MV-4-11 (cell line): ENCODE measurements around the gene PEX16.

Experiments used
- DNase-seq: peaks from one replicate; lab custom pipeline; 2025; lab: John Stamatoyannopoulos, UW

The PEX16 gene

GRCh38 chr11:45876401-45876800, 41.3 kb downstream of the PEX16 start:
- DNase-seq, result no peak

DNA sequence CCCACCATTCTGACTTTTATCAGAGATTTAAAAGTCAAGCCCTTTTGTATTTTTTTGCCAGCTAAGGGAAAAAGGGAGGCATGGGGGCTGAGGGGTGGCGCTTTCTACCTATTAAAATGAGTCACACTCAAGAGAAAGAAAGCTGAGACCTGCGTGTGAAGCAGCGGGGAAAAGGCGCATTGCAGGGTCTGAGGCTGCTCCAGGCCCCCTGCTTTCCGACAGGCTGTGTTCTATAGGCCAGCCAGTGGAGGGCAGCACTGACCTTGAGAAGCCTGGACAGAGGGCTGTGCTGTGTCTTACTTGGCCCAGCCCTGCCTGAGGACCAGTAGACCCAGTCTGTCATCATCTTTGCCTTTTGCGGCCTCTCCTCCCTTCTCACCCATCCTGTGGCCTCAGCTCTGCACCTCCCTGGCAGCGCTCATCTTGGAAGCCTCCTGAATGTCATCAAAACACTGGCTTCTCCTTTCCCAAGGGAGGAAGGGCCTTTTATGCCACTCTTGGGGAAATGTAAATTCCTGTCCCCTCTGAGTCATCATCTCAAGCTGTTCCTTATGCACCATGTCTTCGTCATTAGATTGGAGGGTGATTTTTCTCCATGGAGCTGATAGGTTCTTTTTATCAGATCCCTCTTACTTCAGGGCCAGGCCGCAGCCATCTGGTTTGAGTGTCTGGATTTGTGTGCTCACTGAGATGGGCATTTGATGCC, 44.9 kb downstream of the PEX16 start:
- peak; percentile 48 for DNase-seq

- no peak for DNase-seq
Measured at GRCh38 chr11:45871638-45872037, 46.0 kb downstream of the PEX16 start.

- no peak for DNase-seq
Measured at GRCh38 chr11:45870706-45871105, 47.0 kb downstream of the PEX16 start.

DNA sequence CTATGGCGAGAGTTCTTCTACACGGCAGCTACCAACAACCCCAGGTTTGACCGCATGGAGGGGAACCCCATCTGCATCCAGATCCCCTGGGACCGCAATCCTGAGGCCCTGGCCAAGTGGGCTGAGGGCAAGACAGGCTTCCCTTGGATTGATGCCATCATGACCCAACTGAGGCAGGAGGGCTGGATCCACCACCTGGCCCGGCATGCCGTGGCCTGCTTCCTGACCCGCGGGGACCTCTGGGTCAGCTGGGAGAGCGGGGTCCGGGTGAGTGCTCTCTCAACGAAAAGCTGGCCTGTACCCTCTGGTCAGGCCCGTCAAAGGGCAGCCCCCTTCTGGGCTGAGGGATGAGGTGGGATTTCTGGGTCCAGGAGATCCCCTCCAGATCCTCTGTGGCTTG, 48.1 kb downstream of the PEX16 start:
- no peak for DNase-seq

- DNase-seq, result no peak
Measured at GRCh38 chr11:45864041-45864440, 53.6 kb downstream of the PEX16 start.

DNA sequence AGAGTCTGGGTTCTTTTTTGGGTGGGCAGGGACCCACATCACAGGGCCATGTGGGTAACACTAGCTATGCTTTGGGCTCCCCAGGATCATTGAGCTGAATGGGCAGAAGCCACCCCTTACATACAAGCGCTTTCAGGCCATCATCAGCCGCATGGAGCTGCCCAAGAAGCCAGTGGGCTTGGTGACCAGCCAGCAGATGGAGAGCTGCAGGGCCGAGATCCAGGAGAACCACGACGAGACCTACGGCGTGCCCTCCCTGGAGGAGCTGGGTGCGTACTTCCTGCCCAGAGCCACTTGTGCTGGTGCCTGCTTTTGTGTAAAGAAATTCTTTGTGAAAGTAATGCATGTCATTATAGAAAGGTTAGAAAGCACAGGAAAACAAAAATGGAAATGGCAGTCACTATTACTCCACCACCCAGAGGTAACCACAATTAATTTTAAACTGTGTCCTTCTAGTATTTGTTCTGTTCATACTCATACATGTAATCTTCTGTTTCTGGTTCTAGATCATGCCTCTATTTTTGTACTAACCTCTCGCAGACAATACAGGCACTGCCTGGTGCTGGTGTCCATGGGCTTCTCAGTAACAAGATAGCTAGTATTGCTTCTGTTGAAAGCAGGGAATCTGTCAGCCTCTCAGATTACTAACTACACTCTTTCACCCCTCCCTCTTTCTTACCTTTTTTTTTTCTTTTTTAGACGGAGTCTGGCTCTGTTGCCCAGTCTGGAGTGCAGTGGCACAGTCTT, 56.7 kb downstream of the PEX16 start:
- no peak for DNase-seq

DNA sequence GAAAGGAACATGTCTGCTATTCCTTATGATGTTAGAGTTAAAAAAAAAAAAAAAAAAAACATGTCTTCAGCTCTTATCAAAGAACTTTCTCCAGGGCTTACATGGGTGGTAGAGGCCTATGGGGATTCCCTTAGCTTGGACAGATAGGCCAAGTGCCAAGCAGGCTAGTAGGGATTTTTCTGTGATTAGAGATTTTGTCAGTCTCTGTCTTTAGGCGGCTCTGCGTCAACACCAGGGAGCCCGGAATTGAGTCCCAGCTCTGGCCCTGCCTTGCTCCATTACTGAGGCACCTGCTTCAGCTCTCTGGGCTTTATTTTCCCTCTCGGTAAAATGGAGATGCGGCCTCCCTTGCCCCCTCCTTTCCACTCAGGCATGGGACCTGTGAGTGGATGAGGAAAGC, 57.3 kb downstream of the PEX16 start:
- no peak for DNase-seq
